Bone marrow (tissue), 2 donors: ENCODE results near the gene MAP2K1.
"Not testable (repeated sequence)": the region's sequence is repeated elsewhere in the genome, so short reads cannot be mapped to it uniquely, and the experiment has no call there.

Experiments
- DNase-seq, 2 donors: peaks; one replicate each; lab custom pipeline; 2025; lab: John Stamatoyannopoulos, UW

MAP2K1 gene

DNA sequence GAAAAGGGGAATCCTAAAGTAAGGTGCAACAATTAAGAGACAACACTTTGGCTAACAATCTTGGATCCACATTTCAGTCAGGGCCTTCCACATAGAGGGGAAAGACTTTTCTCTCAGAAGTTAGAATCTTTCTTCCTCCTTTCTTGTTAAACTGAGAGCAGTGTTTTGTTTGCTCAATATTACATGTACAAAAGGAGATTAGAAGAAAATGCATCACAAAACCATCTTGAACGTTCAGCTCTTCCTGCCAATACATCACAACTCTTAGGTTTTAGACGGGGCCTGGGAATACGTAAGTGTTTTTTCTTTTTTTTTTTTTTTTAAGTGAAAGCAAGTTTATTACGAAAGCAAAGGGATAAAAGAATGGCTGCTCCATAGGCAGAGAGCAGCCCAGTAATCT lies 39.1 kb downstream of the MAP2K1 start:
- DNase-seq: no peak

DNA sequence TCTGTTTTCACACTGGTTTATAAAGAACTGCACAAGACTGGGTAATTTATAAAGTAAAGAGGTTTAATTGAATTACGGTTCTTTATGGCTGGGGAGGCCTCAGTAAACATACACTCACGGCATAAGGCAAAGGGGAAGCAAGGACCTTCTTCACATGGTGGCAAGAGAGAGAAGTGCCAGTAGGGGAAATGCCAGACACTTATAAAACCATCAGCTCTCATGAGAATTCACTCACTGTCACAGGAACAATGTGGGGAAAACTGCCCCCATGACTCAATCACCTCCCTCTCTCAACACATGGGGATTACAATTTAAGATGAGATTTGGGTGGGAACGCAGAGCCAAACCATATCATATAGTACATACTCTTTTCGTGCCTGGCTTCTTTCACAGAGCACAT lies 42.4 kb downstream of the MAP2K1 start:
- DNase-seq: no peak

DNA sequence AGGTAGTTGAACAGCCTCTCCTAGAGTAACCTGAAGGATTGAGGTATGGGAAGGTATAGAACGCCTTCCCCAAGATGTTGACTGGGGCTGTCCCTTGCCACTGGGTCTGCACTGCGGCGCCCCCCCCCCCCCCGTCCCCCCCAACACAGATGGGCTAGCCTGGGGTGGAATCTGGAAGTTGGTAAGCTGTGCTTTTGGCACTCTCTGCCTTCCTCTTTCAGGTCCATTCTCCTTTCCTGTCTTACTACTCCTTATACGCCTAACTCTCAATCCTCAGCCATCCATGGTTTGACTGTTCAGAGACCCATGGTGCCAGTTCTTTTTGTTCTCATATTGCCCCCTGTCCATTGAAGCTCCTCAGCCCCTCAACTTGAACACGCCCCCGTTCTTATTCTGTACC lies 42.8 kb downstream of the MAP2K1 start:
- DNase-seq: no peak

GRCh38 chr15:66430627-66431255 lies 44.0 kb downstream of the MAP2K1 start:
- DNase-seq: no peak

GRCh38 chr15:66433726-66434125 lies 47.0 kb downstream of the MAP2K1 start:
- no peak for DNase-seq

DNA sequence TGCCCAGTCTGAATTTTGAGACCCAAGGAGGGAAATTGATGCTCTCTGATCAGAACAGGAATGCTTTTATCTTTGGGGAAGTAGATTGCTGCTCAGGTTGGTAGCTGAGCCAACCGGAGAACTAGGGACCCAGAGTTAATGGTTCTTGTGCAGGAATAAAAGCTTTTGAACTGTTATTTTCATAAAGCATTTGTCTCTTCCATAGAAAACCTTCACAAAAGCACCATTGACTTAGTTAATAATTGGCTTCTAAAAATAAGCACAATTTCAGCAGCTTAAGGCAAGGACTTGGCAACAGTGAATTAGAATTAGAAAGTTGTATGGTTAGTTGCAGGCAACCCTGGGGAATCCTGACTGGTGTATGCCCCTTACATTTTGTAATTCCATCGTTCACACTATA lies 53.8 kb downstream of the MAP2K1 start:
- DNase-seq: no peak

- no peak for DNase-seq
These were observed 65.7 kb downstream of the MAP2K1 start for GRCh38 chr15:66452420-66452819.

- no peak for DNase-seq
These were observed 66.4 kb downstream of the MAP2K1 start for GRCh38 chr15:66452971-66453580.

GRCh38 chr15:66454143-66454542 lies 67.4 kb downstream of the MAP2K1 start:
- DNase-seq: no peak

DNA sequence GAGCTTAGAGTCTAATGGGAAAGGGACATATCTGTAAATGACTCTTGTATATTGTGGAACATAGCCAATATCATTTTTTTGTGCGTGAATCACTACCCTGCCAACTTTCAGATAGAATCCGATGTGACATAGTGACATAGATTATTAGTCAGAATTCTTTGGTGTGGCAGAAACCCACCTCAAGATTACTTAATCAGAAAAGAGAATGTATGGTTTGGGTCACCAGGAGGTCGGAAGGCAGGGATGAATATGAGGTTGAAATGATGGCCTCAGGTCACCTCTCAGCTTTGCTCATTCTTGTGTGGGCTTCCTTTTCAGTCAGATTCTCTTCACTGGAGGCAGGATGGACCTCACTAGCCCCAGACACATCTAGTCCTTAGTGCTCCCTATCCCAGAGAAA lies 69.5 kb downstream of the MAP2K1 start:
- no peak for DNase-seq

DNA sequence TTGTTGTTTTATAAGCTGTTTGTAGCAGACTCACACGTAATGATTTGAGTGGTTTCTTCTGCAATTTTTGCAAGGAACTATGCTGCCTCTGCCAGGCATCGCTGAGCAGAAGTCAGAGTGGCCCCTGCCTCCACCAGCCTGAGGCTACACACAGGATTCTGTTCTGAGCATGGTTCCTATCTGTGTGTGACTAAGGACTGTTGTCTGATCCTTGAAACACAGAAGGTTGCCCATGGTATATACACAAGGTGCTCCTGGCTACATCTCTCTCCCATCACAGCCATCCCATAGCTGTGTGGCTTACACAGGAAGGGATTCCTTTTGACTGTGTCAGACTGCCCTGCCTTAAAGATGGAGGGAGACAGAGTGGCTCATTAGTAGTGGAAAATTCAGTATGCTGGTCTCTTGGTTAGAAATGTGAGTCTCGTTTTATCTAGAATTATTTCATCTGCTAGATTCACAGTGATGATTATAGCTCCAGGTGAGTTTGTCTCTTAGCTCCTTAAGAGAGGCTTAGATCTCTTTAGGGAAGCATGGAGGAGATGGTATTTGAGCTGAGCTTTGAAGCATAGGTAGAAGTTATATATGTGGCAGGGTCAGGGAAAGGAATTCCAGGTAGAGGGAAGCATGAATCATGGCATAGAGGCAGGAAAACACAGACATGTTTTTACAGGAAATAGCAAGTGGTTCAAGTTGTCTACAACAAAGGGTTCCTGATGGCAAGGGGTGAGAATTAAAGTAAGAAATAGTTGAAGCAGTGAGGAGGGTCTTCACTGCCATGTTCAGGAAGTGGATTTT lies 73.3 kb downstream of the MAP2K1 start:
- no peak for DNase-seq

DNA sequence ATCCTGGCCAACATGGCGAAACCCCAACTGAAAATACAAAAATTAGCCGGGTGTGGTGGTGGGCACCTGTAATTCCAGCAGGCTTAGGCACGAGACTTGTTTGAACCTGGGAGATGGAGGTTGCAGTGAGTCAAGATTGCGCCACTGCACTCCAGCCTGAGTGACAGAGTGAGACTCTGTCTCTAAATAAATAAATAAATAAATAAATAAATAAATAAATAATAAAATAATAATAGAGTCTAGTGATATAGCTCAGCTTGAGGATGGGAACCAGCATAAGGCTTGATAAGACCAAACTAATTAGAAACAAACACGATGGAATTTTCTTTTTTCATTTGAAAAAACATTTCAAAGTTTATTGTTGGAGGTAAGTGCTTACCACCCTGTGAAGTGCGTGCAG lies 74.6 kb downstream of the MAP2K1 start:
- DNase-seq: not testable (repeated sequence)

GRCh38 chr15:66461917-66462316 lies 75.2 kb downstream of the MAP2K1 start:
- DNase-seq: no peak

GRCh38 chr15:66462627-66463026 lies 75.9 kb downstream of the MAP2K1 start:
- no peak for DNase-seq

- not testable (repeated sequence) for DNase-seq
These were observed 78.6 kb downstream of the MAP2K1 start for GRCh38 chr15:66465294-66465693.

GRCh38 chr15:66467162-66468040 lies 80.7 kb downstream of the MAP2K1 start:
- not testable (repeated sequence) for DNase-seq

DNA sequence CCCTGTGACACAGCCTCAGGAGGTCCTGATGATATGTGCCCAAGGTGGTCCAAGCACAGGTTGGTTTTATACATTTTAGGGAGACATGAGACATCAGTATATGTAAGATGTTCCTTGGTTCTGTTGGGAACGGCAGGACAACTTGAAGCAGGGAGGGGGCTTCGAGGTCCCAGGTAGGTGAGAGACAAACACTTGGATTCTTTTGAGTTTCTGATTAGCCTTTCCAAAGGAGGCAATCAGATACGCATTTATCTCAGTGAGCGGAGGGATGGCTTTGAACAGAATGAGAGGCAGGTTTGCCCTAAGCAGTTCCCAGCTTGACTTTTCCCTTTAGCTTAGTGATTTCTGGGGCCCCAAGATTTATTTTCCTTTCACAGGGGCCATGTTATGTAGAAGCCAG lies 84.1 kb downstream of the MAP2K1 start:
- not testable (repeated sequence) for DNase-seq

- DNase-seq: peak in 1 of 2 donors; percentile 75
These were observed 85.7 kb downstream of the MAP2K1 start for GRCh38 chr15:66472176-66472999.

DNA sequence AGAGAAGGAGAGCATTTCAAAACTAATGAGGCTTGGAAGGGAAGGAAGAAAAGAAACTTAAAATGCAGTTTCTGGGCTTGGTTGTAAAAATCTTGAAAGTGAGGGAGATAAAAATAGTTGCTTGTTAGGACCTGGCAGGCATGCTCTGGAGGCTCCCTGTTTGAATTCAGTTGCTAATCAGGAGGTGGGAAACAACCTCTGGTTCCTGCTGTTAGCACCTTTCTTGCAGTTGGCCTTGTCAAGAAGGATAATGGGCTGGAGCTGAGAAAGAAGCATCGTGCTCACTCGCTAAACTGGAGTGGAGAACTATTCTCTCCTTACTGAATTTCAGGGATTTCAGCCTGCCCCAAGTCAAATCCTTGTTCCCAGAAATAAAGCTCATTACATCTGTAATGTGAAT lies 87.4 kb downstream of the MAP2K1 start:
- no peak for DNase-seq

GRCh38 chr15:66474963-66475362 lies 88.3 kb downstream of the MAP2K1 start:
- DNase-seq: no peak

DNA sequence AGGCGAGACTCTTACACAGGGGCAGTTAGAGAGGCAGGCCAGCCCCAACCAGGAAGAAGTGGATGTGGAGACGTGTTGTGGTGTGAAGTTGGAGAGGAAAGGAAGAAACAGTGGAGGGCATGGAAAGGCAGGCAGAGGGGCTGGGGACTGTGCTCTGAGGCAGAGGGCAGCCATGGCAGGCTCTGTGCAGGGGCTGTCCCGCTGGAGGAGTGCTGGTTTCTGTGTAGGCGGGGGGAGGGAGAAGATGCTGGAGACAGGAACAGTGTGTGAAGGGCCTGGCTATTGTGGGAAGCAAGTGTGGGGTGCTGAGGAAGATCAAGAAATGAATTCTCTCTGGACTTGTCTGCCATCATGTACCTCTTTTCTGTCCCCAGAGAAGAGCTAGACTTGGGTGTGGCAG lies 89.8 kb downstream of the MAP2K1 start:
- DNase-seq: no peak
